ENCODE measurements around the gene FGB.
"Not testable (repeated sequence)": the region's sequence is repeated elsewhere in the genome, so short reads cannot be mapped to it uniquely, and the experiment has no call there.

Gene FGB

GRCh38 chr4:154597281-154597680 is 34.5 kb downstream of the FGB start:
- DNase-seq (ENCODE audit: low read depth), result not testable (repeated sequence)

GRCh38 chr4:154597798-154598774 is 35.3 kb downstream of the FGB start:
- no peak for DNase-seq (ENCODE audit: low read depth)

- DNase-seq (ENCODE audit: low read depth), result no peak
Measured at GRCh38 chr4:154602404-154603020, 39.7 kb downstream of the FGB start.

GRCh38 chr4:154603033-154603943 is 40.5 kb downstream of the FGB start:
- no peak for DNase-seq (ENCODE audit: low read depth)

GRCh38 chr4:154604696-154605200 is 41.9 kb downstream of the FGB start:
- no peak for DNase-seq (ENCODE audit: low read depth)

GRCh38 chr4:154606728-154607723 is 44.2 kb downstream of the FGB start:
- no peak for DNase-seq (ENCODE audit: low read depth)

- DNase-seq (ENCODE audit: low read depth), result no peak
Measured at GRCh38 chr4:154608361-154609252, 45.8 kb downstream of the FGB start.

- DNase-seq (ENCODE audit: low read depth), result no peak
Measured at GRCh38 chr4:154609532-154609931, 46.7 kb downstream of the FGB start.

- DNase-seq (ENCODE audit: low read depth), result no peak
Measured at GRCh38 chr4:154610582-154610981, 47.8 kb downstream of the FGB start.

GRCh38 chr4:154611833-154612232 is 49.0 kb downstream of the FGB start:
- no peak for DNase-seq (ENCODE audit: low read depth)

GRCh38 chr4:154612472-154613414 is 49.9 kb downstream of the FGB start, which contains the start of gene FGG:
FGG (minus strand) TSS chr4:154612656; CDS start chr4:154612609, 47 bp downstream.
- no peak for DNase-seq (ENCODE audit: low read depth)

GRCh38 chr4:154614306-154614705 is 51.5 kb downstream of the FGB start:
- no peak for DNase-seq (ENCODE audit: low read depth)

GRCh38 chr4:154615211-154615610 is 52.4 kb downstream of the FGB start:
- DNase-seq (ENCODE audit: low read depth), result no peak

- no peak for DNase-seq (ENCODE audit: low read depth)
Measured at GRCh38 chr4:154616287-154616686, 53.5 kb downstream of the FGB start.

- DNase-seq (ENCODE audit: low read depth), result no peak
Measured at GRCh38 chr4:154616731-154617130, 53.9 kb downstream of the FGB start.

GRCh38 chr4:154617820-154618317 is 55.1 kb downstream of the FGB start:
- DNase-seq (ENCODE audit: low read depth), result no peak

- no peak for DNase-seq (ENCODE audit: low read depth)
Measured at GRCh38 chr4:154618708-154619315, 56.0 kb downstream of the FGB start.

- DNase-seq (ENCODE audit: low read depth), result no peak
Measured at GRCh38 chr4:154620111-154620510, 57.3 kb downstream of the FGB start.
